GM18526 (cell line): ENCODE data around the gene C22orf15.

Experiments used
- POLR2A ChIP-seq: IDR thresholded peaks from 3 replicates; pipeline ENCODE4 v1.6.1; 2011; ENCODE audit not compliant: insufficient read length; ENCODE audit errors: extremely low read depth

The C22orf15 gene

GRCh38 chr22:23763954-23764353 lies 1.2 kb downstream of the C22orf15 start:
- TF ChIP-seq POLR2A, result no peak

GRCh38 chr22:23764899-23765881 lies 2.4 kb downstream of the C22orf15 start:
- no peak for TF ChIP-seq POLR2A

- TF ChIP-seq POLR2A, result no peak
These were observed 4.5 kb downstream of the C22orf15 start for GRCh38 chr22:23767303-23767672.

- peak; percentile 72 for TF ChIP-seq POLR2A
These were observed 5.1 kb downstream of the C22orf15 start, which contains the start of gene CHCHD10 for GRCh38 chr22:23767673-23768548. TSS of gene CHCHD10 (minus strand) at chr22:23767972. CDS start at chr22:23767874, 98 bp downstream.

GRCh38 chr22:23769321-23769965 lies 6.7 kb downstream of the C22orf15 start:
- TF ChIP-seq POLR2A, result no peak

- no peak for TF ChIP-seq POLR2A
These were observed 9.5 kb downstream of the C22orf15 start for GRCh38 chr22:23772315-23772648.

GRCh38 chr22:23772649-23773473 lies 10.1 kb downstream of the C22orf15 start, which contains the start of gene MMP11:
TSS of gene MMP11 (plus strand) at chr22:23772849. CDS start at chr22:23772871, 22 bp downstream.
- no peak for TF ChIP-seq POLR2A

- no peak for TF ChIP-seq POLR2A
These were observed 10.8 kb downstream of the C22orf15 start for GRCh38 chr22:23773483-23774113.

- no peak for TF ChIP-seq POLR2A
These were observed 11.5 kb downstream of the C22orf15 start for GRCh38 chr22:23774114-23774921.

GRCh38 chr22:23774922-23775436 lies 12.2 kb downstream of the C22orf15 start:
- no peak for TF ChIP-seq POLR2A

GRCh38 chr22:23775779-23776375 lies 13.1 kb downstream of the C22orf15 start:
- no peak for TF ChIP-seq POLR2A

- no peak for TF ChIP-seq POLR2A
These were observed 15.2 kb downstream of the C22orf15 start for GRCh38 chr22:23777776-23778576.
